HepG2 (cell line): ENCODE measurements around the gene SOX13. TPM values are rescaled to one million over a fixed set of nuclear protein-coding genes. Genes with fewer than 3 reads are reported as not detected.

Experiments
- GTF2F1 ChIP-seq: fragments of 150-350 bp; IDR thresholded peaks from 2 replicates; pipeline ENCODE4 v1.6.1; 2014; ENCODE audit warnings: low read length
- HOXA5 ChIP-seq: sonication (generic); formaldehyde crosslinking; IDR thresholded peaks from 2 replicates; pipeline ENCODE4 v1.4.0; 2020; ENCODE audit warnings: missing genetic modification reagents
- IRX3 ChIP-seq: sonication (generic); formaldehyde crosslinking; IDR thresholded peaks from 2 replicates; pipeline ENCODE4 v1.8.1; 2023; ENCODE audit warnings: mild to moderate bottlenecking, low read depth, missing genetic modification reagents, borderline replicate concordance
- ISL2 ChIP-seq: sonication (generic); formaldehyde crosslinking; IDR thresholded peaks from 2 replicates; pipeline ENCODE4 v1.5.0; 2020; ENCODE audit warnings: missing genetic modification reagents
- KAT2B ChIP-seq: fragments of 150-350 bp; IDR thresholded peaks from 2 replicates; pipeline ENCODE4 v1.6.1; 2014; ENCODE audit warnings: low read depth, low read length, borderline replicate concordance
- MTF1 ChIP-seq: sonication (generic); formaldehyde crosslinking; IDR thresholded peaks from 2 replicates; pipeline ENCODE4 v1.5.0; 2020; ENCODE audit warnings: missing genetic modification reagents
- NFE2 ChIP-seq: sonication (generic); formaldehyde crosslinking; IDR thresholded peaks from 2 replicates; pipeline ENCODE4 v1.4.0; 2020; ENCODE audit warnings: missing genetic modification reagents
- NFIC ChIP-seq: IDR thresholded peaks from 2 replicates; pipeline ENCODE4 v1.6.1; 2012; ENCODE audit warnings: mild to moderate bottlenecking, low read length, inconsistent platforms
- SKI ChIP-seq: fragments of 450-650 bp; IDR thresholded peaks from one replicate; pipeline ENCODE4 v1.6.1; 2018; ENCODE audit warnings: mild to moderate bottlenecking; ENCODE audit not compliant: partially characterized antibody
- SP1 ChIP-seq, 2 experiments: fragments of 450-650 bp in 1 of 2; sonication (generic) in 1 of 2; formaldehyde crosslinking in 1 of 2; IDR thresholded peaks; 2 replicates each; pipeline versions ENCODE4 v1.4.0 to v1.6.1; 2016 to 2020; ENCODE audit warnings: missing genetic modification reagents in 1 of 2
- SRSF1 ChIP-seq: fragments of 200-400 bp; formaldehyde crosslinking; optimal IDR thresholded peaks from 2 replicates; pipeline ENCODE3; 2017; ENCODE audit warnings: mild to moderate bottlenecking, low read depth, low read length, moderate library complexity
- TCF7L2 ChIP-seq: IDR thresholded peaks from 2 replicates; pipeline ENCODE4 v1.6.1; 2011; ENCODE audit warnings: mild to moderate bottlenecking, low read depth, low read length, moderate library complexity
- ZBTB21 ChIP-seq: sonication (generic); formaldehyde crosslinking; IDR thresholded peaks from 2 replicates; pipeline ENCODE4 v1.4.0; 2020; ENCODE audit warnings: missing genetic modification reagents
- ZC3H13 ChIP-seq: sonication (generic); formaldehyde crosslinking; IDR thresholded peaks from 2 replicates; pipeline ENCODE4 v1.8.1; 2023; ENCODE audit warnings: mild to moderate bottlenecking, missing genetic modification reagents, moderate library complexity
- ZFX ChIP-seq: sonication (generic); formaldehyde crosslinking; IDR thresholded peaks from 2 replicates; pipeline ENCODE4 v1.4.0; 2020; ENCODE audit warnings: mild to moderate bottlenecking, low read depth, missing genetic modification reagents, moderate library complexity
- ZNF3 ChIP-seq: IDR thresholded peaks from 2 replicates; pipeline ENCODE4 v1.7.0; 2017; ENCODE audit warnings: inconsistent platforms
- ZNF407 ChIP-seq: sonication (generic); formaldehyde crosslinking; IDR thresholded peaks from one replicate; pipeline ENCODE4 v1.5.1; 2020; ENCODE audit warnings: mild to moderate bottlenecking, missing genetic modification reagents; ENCODE audit errors: not compliant biosample characterization
- ZNF670 ChIP-seq: sonication (generic); formaldehyde crosslinking; IDR thresholded peaks from 2 replicates; pipeline ENCODE4 v1.8.0; 2022; ENCODE audit warnings: mild to moderate bottlenecking, missing genetic modification reagents, borderline replicate concordance
- ZNF710 ChIP-seq: sonication (generic); formaldehyde crosslinking; IDR thresholded peaks from 2 replicates; pipeline ENCODE4 v1.5.0; 2020; ENCODE audit warnings: mild to moderate bottlenecking, missing genetic modification reagents, borderline replicate concordance
- polyA plus RNA-seq, 8 experiments: library from polyadenylated mRNA; depleted of rRNA in 3 of 8; stranded (reverse) in 7 of 8; unstranded in 1 of 8; fragments of >200 nt; fragmentation: Illumina TruSeq in 4 of 8; extraction: Trizol in 4 of 8; gene quantifications; 2 replicates each; pipeline versions ENCODE4 v1.2.1 to v1.2.3, GENCODE V29; 2011 to 2016; ENCODE audit warnings: low read depth in 4 of 8, missing spikeins in 1 of 8, mixed read lengths in 1 of 8; ENCODE audit not compliant: insufficient read depth in 1 of 8
- total RNA-seq, 5 experiments: library from RNA; depleted of rRNA; stranded (reverse); fragments of >200 nt; fragmentation: Illumina TruSeq; extraction: Trizol; gene quantifications; 2 replicates each; pipeline ENCODE4 v1.2.3, GENCODE V29; 2016; ENCODE audit warnings: low read depth in 1 of 5
- TF ChIP-seq, protein P1 (sequence below): IDR thresholded peaks from 2 replicates; pipeline ENCODE4 v1.6.1; 2018; ENCODE audit warnings: missing genetic modification reagents, mild to moderate bottlenecking, missing compliant biosample characterization

Gene SOX13
- total and polyA plus RNA-seq, 2 of the 13 experiments (the other 11 are each of a cell fraction or from before 2014, with no cell fraction given), result 13.3 to 15.8 TPM

DNA sequence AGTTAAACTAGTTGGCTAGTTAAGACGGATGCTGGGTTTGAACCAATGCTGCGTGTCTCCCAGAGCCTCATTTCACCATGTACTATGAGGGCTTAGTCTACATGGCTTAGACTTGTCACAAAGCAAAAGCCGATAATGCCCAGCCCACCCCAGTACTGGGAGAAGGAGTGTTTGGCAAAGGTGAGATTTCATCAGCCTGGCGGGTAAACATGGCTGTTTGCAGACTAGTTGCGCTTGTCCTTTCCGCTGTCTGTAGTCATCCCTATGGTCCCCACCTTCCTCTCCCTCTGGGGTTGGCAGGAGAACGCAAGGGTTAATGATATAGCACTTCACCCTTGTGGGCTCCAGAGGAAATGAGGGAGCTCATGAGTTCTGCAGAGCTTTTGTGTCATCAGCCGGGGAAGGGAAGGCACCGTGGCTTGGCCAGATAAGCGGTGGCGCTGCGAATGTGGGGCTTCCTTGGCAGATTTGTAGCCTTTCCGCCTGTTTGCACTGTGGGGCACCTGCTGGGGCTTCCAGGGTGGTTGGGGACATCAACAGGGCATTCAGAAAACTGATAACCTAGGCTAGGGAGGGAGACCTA lies 29.2 kb downstream of the SOX13 start (continued):
- TF ChIP-seq ZNF407 (CRISPR knock-in tag), result no peak
- TF ChIP-seq SKI, result peak; percentile 54
- no peak for TF ChIP-seq ZNF670 (CRISPR knock-in tag)
- TF ChIP-seq NFE2 (CRISPR knock-in tag), result no peak
- no peak for TF ChIP-seq MTF1 (CRISPR knock-in tag)
- no peak for TF ChIP-seq NFIC
- no peak for TF ChIP-seq ZC3H13
- TF ChIP-seq KAT2B, result no peak
- TF ChIP-seq GTF2F1, result no peak
- TF ChIP-seq, protein P1, sequence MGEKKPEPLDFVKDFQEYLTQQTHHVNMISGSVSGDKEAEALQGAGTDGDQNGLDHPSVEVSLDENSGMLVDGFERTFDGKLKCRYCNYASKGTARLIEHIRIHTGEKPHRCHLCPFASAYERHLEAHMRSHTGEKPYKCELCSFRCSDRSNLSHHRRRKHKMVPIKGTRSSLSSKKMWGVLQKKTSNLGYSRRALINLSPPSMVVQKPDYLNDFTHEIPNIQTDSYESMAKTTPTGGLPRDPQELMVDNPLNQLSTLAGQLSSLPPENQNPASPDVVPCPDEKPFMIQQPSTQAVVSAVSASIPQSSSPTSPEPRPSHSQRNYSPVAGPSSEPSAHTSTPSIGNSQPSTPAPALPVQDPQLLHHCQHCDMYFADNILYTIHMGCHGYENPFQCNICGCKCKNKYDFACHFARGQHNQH (CRISPR knock-in tag), result no peak; the same call in 1 of the 2 replicates
- no peak for TF ChIP-seq ZFX
- TF ChIP-seq ZNF710 (CRISPR knock-in tag), result peak; percentile 77; the same call in 1 of the 2 replicates
- 0 out of 2 replicates have a peak, but pooled peaks have one; percentile 54 for TF ChIP-seq HOXA5
- no peak for TF ChIP-seq SP1 (IDR thresholded peaks at IDR 0.05)
- no peak for TF ChIP-seq SP1 (CRISPR knock-in tag; IDR thresholded peaks at IDR 0.05)
- TF ChIP-seq IRX3 (CRISPR knock-in tag), result no peak
- TF ChIP-seq ZBTB21 (CRISPR knock-in tag), result 0 out of 2 replicates have a peak, but pooled peaks have one; percentile 20
- peak; percentile 44 for TF ChIP-seq ISL2 (CRISPR knock-in tag)
- no peak for TF ChIP-seq SRSF1
- no peak for TF ChIP-seq ZNF3
- TF ChIP-seq TCF7L2, result no peak
